ENCODE results near the gene ADIPOR2. TPM values are rescaled to one million over a fixed set of nuclear protein-coding genes. Genes with fewer than 3 reads are reported as not detected.

ADIPOR2 gene
- total RNA-seq, 1 experiment from 2014 or later, result 45.3 TPM

GRCh38 chr12:1800401-1801302, 109.8 kb downstream of the ADIPOR2 start:
- peaks cover 3 to 5% of the 10 kb centered on the region in 2 experiments for H3K4me1 Mint-ChIP-seq
- H2AK5ac ChIP-seq (ENCODE audit: insufficient read length, low read length), result no peak overlapping the region
- no peak overlapping the region for H3K56ac ChIP-seq (ENCODE audit: insufficient read length, low read depth, low read length)
- no peak overlapping the region for H3K9ac ChIP-seq (ENCODE audit: extremely low read depth, insufficient read length, low read length)
- no peak overlapping the region for H2BK20ac ChIP-seq (ENCODE audit: low read depth, low read length, poor library complexity, severe bottlenecking)
- no peak overlapping the region for H2BK12ac ChIP-seq (ENCODE audit: insufficient read length, low read depth, low read length)
- H3K4me2 ChIP-seq (ENCODE audit: insufficient read depth, insufficient read length, low read length), result no peak overlapping the region
- WGBS (ENCODE audit: extremely low coverage, insufficient read length, low lambda C conversion rate), result no CpG with 5 or more reads among the region's 14 CpGs
- H3K14ac ChIP-seq (ENCODE audit: insufficient read depth, low read length), result no peak overlapping the region
- peak; percentile 73 for DNase-seq
- no peaks in the 10 kb centered on the region for H3K79me1 ChIP-seq (ENCODE audit: insufficient read depth, low read depth, low read length, poor library complexity, severe bottlenecking)
- no peak overlapping the region for H2BK15ac ChIP-seq (ENCODE audit: low read depth, low read length)
- H4K20me1 ChIP-seq (ENCODE audit: control insufficient read depth, insufficient read depth, insufficient read length), result no peaks in the 10 kb centered on the region
- H3T11ph ChIP-seq (ENCODE audit: low read length), result no peak overlapping the region
- no peak overlapping the region for H3K4ac ChIP-seq (ENCODE audit: low read depth, low read length)
- no peaks in the 10 kb centered on the region for H3K79me2 ChIP-seq (ENCODE audit: insufficient read depth, low read length)
- no peak overlapping the region for H4K91ac ChIP-seq (ENCODE audit: insufficient read length, low read depth, low read length)
- peaks cover 4% of the 10 kb centered on the region for H3K23me2 ChIP-seq (ENCODE audit: insufficient read length, low read depth, low read length, poor library complexity, severe bottlenecking)
- no peak overlapping the region for H3K18ac ChIP-seq (ENCODE audit: insufficient read length, low read depth, low read length)
- H4K5ac ChIP-seq (ENCODE audit: insufficient read length, low read depth, low read length), result no peak overlapping the region
- H2BK5ac ChIP-seq (ENCODE audit: insufficient read length, low read length), result no peak overlapping the region
- no peak overlapping the region for H3K27ac Mint-ChIP-seq
- H3K27ac ChIP-seq (ENCODE audit: insufficient read length, low read depth, low read length), result no peak overlapping the region
- no peak overlapping the region for H2AFZ ChIP-seq (ENCODE audit: low read length)
- peaks cover 6% of the 10 kb centered on the region for H3K27me3 Mint-ChIP-seq (ENCODE audit: low read depth)
- H2BK120ac ChIP-seq (ENCODE audit: low read depth, low read length, poor library complexity, severe bottlenecking), result no peak overlapping the region
- H3K4me3 Mint-ChIP-seq, result no peak overlapping the region
- H3K4me1 ChIP-seq (ENCODE audit: insufficient read depth, low read length), result no peaks in the 10 kb centered on the region
- H3K36me3 Mint-ChIP-seq (ENCODE audit: insufficient read depth in 1 of 3, low read depth in 3 of 3), result no peaks in the 10 kb centered on the region
- 0 out of 2 replicates have a peak, but pooled peaks cover 2% of the 10 kb centered on the region for H3K27me3 ChIP-seq (ENCODE audit: insufficient read depth, low read length)
- H3K9me3 Mint-ChIP-seq, result no peaks in the 10 kb centered on the region; a peak in 1 of 5 replicates
- no peak overlapping the region for H3K23ac ChIP-seq (ENCODE audit: insufficient read length, low read depth, low read length)
- H3K9me3 ChIP-seq (ENCODE audit: control insufficient read depth, low read depth, low read length), result no peaks in the 10 kb centered on the region
- TF ChIP-seq CTCF (conservative IDR thresholded peaks at IDR 0.05), result peak; percentile 56
- H4K8ac ChIP-seq (replicated peaks; ENCODE audit: insufficient read length, low read depth, low read length), result no peak overlapping the region
